HL-60 (cell line): ENCODE results near the gene FAM171A1.

Source experiments
- DNase-seq, 2 experiments: peaks; one replicate each; pipeline ENCODE4 v3.0.0-alpha.2; 2010 to 2020; ENCODE audit warnings: low read depth in 1 of 2, low spot score in 1 of 2
- H3K27ac ChIP-seq: fragments of 250-450 bp; sonication (Bioruptor Pico); replicated peaks from 2 replicates; pipeline ENCODE4 v1.5.1; 2020; ENCODE audit warnings: mild to moderate bottlenecking, moderate library complexity
- H3K27me3 ChIP-seq: fragments of 250-450 bp; sonication (Bioruptor Pico); 2 replicates; pipeline ENCODE4 v1.5.1; 2021; ENCODE audit warnings: mild to moderate bottlenecking, moderate library complexity; ENCODE audit not compliant: insufficient read depth, poor library complexity, severe bottlenecking
- H3K4me3 ChIP-seq: replicated peaks from 2 replicates; pipeline ENCODE4 v1.5.1; 2011; ENCODE audit warnings: mild to moderate bottlenecking, control low read depth, low read length; ENCODE audit not compliant: insufficient read depth
- GABPA ChIP-seq: IDR thresholded peaks from 2 replicates; pipeline ENCODE4 v1.6.1; 2012; ENCODE audit warnings: low read depth
- POLR2AphosphoS5 ChIP-seq: IDR thresholded peaks from 2 replicates; pipeline ENCODE4 v1.6.1; 2012; ENCODE audit warnings: low read depth
- SPI1 ChIP-seq: IDR thresholded peaks from 2 replicates; pipeline ENCODE4 v1.6.1; 2012; ENCODE audit warnings: low read depth, mild to moderate bottlenecking, borderline replicate concordance
- TF ChIP-seq, protein P1 (sequence below): IDR thresholded peaks from one replicate; pipeline ENCODE4 v1.5.1; 2011; ENCODE audit warnings: low read length, control low read depth, inconsistent platforms; ENCODE audit not compliant: insufficient read depth
- TF ChIP-seq, protein P2 (sequence below): IDR thresholded peaks from 2 replicates; pipeline ENCODE4 v1.6.1; 2012; ENCODE audit warnings: low read depth; ENCODE audit not compliant: insufficient replicate concordance

The FAM171A1 gene

DNA sequence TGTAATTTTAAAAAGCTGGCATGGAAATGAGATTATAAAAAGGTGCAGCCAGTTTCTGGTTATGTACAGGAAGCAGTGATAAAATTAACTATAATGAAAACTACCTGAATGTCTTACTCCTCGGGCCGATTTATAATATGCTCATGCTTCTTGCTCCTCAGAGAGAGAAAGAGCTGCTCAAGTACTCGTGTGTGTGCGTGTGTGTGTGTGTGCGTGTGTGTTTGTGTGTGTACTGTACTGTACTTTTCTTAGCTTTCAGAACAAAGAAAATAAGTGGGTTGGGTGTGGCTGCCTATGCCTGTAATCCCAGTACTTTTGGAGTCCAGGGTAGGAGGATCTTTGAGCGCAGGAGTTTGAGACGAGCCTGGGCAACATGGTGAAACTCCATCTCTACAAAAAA, 106.0 kb downstream of the FAM171A1 start:
- Histone ChIP-seq H3K27me3 (no peaks in the 10 kb centered on the region), H3K4me3 (no peak overlapping the region), H3K27ac (no peak overlapping the region)
- no peak for DNase-seq
- TF ChIP-seq SPI1 (no peak), GABPA (no peak), POLR2AphosphoS5 (no peak)
- TF ChIP-seq, protein P1, sequence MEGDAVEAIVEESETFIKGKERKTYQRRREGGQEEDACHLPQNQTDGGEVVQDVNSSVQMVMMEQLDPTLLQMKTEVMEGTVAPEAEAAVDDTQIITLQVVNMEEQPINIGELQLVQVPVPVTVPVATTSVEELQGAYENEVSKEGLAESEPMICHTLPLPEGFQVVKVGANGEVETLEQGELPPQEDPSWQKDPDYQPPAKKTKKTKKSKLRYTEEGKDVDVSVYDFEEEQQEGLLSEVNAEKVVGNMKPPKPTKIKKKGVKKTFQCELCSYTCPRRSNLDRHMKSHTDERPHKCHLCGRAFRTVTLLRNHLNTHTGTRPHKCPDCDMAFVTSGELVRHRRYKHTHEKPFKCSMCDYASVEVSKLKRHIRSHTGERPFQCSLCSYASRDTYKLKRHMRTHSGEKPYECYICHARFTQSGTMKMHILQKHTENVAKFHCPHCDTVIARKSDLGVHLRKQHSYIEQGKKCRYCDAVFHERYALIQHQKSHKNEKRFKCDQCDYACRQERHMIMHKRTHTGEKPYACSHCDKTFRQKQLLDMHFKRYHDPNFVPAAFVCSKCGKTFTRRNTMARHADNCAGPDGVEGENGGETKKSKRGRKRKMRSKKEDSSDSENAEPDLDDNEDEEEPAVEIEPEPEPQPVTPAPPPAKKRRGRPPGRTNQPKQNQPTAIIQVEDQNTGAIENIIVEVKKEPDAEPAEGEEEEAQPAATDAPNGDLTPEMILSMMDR: no peak
- TF ChIP-seq, protein P2, sequence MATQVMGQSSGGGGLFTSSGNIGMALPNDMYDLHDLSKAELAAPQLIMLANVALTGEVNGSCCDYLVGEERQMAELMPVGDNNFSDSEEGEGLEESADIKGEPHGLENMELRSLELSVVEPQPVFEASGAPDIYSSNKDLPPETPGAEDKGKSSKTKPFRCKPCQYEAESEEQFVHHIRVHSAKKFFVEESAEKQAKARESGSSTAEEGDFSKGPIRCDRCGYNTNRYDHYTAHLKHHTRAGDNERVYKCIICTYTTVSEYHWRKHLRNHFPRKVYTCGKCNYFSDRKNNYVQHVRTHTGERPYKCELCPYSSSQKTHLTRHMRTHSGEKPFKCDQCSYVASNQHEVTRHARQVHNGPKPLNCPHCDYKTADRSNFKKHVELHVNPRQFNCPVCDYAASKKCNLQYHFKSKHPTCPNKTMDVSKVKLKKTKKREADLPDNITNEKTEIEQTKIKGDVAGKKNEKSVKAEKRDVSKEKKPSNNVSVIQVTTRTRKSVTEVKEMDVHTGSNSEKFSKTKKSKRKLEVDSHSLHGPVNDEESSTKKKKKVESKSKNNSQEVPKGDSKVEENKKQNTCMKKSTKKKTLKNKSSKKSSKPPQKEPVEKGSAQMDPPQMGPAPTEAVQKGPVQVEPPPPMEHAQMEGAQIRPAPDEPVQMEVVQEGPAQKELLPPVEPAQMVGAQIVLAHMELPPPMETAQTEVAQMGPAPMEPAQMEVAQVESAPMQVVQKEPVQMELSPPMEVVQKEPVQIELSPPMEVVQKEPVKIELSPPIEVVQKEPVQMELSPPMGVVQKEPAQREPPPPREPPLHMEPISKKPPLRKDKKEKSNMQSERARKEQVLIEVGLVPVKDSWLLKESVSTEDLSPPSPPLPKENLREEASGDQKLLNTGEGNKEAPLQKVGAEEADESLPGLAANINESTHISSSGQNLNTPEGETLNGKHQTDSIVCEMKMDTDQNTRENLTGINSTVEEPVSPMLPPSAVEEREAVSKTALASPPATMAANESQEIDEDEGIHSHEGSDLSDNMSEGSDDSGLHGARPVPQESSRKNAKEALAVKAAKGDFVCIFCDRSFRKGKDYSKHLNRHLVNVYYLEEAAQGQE: no peak

DNA sequence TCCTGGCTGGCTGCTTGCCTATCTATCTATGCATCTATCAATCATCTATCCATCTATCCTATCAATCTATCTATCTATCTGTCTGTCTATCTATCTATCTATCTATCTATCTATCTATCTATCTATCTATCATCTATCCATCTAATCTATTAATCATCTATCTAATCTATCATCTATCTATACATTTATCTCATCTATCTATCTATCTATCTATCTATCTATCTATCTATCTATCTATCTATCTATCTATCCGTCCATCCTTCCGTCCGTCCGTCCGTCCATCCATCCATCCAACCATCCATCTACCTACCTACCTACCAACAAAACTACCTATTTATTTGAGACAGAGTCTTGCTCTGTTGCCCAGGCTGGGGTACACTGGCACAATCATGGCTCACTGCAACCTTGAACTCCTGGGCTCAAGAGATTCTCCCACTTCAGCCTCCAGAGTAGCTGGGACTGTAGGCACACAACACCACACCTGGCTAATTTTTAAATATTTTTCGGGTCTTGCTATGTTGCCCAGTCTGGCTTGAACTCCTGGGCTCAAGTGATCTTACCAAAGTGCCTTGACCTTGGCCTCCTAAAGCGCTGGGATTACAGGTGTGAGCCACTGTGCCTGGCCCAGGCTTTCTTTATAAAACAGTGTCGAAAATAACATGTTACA, 107.3 kb downstream of the FAM171A1 start:
- no peak overlapping the region for H3K4me3 ChIP-seq
- TF ChIP-seq, protein P2: no peak
- no peak for TF ChIP-seq POLR2AphosphoS5
- TF ChIP-seq, protein P1: no peak
- DNase-seq: no peak
- no peak overlapping the region for H3K27ac ChIP-seq
- H3K27me3 ChIP-seq: no peaks in the 10 kb centered on the region

DNA sequence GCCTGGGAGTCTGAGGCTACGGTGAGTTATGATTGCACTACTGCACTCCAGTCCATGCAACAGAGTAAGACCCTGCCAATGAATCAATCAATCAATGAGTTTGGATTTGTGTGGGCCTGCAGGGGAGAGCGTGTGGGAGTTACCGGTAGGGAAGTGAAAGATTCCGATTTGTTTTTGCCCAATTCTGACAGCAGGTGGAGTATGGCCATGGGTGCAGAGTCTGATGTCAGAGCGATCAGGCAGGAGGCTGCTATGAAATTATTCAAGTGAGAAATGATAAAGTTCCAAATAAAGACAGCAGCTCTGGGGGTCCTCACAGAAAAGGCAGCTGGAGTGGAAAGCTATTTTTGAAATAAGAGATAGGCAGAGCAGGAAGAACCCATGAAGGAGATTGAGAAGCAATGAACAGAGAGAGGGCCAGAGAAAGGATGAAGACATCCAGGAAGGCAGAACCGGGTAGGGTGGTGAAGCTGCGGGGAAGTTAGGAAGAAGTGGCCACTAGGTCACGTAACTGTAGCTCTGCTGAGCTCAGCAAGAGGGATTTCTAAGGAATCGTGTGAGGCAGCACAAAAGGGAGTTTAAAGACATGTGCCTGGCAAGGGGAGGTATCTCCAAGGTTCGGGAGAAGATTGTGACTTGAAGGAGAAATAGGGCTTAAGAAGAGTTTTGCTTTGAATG, 108.9 kb downstream of the FAM171A1 start:
- H3K4me3 ChIP-seq: no peak overlapping the region
- DNase-seq: no peak
- TF ChIP-seq, protein P1: no peak
- TF ChIP-seq GABPA (no peak), SPI1 (no peak), POLR2AphosphoS5 (no peak)
- TF ChIP-seq, protein P2: no peak
- no peak overlapping the region for H3K27ac ChIP-seq
- H3K27me3 ChIP-seq: no peaks in the 10 kb centered on the region
